GM12878 (cell line): ENCODE data around the gene TBC1D20. TPM values are rescaled to one million over a fixed set of nuclear protein-coding genes. Genes with fewer than 3 reads are reported as not detected.

Experiments
- ATAC-seq: fragments of 200-7000 bp; cut with Tn5 transposase; 3 replicates; pipeline ENCODE4 v1.9.1; 2020; ENCODE audit warnings: mild to moderate bottlenecking, moderate library complexity
- BruUV-seq: library from RNA; stranded (reverse); fragments of 400-500 nt; replicated peaks from 2 replicates; lab custom pipeline; 2021; lab: Mats Ljungman, UMichigan
- CTCF ChIA-PET: fragments of 300-600 bp; sonication (Branson Sonifier 250); formaldehyde crosslinking; extraction: SDS; loops from one replicate; lab custom pipeline; 2021; ENCODE audit warnings: inconsistent platforms; lab: Yijun Ruan, JAX
- POLR2A ChIA-PET: fragments of 350-600 bp; formaldehyde crosslinking; extraction: SDS; loops from one replicate; lab custom pipeline; 2021; ENCODE audit warnings: inconsistent platforms; lab: Charles Lee
- RAD21 ChIA-PET: fragments of 300-600 bp; sonication (Branson Sonifier 250); formaldehyde crosslinking; loops from one replicate; lab custom pipeline; 2023; ENCODE audit warnings: antibody characterized with exemption; ENCODE audit not compliant: unreplicated experiment; lab: Charles Lee
- SMC1A ChIA-PET: fragments of 300-600 bp; sonication (Branson Sonifier 250); formaldehyde crosslinking; loops from one replicate; lab custom pipeline; 2023; ENCODE audit not compliant: unreplicated experiment, uncharacterized antibody; lab: Charles Lee
- DNase-seq: peaks from one replicate; pipeline ENCODE4 v3.0.0-alpha.2; 2011; ENCODE audit warnings: low read depth, low spot score
- FAIRE-seq: peaks from 3 replicates; lab custom pipeline; 2011; peaks lifted over from hg19 to GRCh38; lab: Jason Lieb, UNC
- H2AFZ ChIP-seq: 2 replicates; pipeline ENCODE4 v1.6.0; 2011; ENCODE audit warnings: low read depth, low read length, control low read depth; ENCODE audit not compliant: control insufficient read depth
- H3K27ac ChIP-seq: 2 replicates; pipeline ENCODE4 v1.5.1; 2011; ENCODE audit warnings: control low read depth; ENCODE audit not compliant: control insufficient read depth, insufficient read depth
- H3K27me3 ChIP-seq, 2 experiments: replicated peaks in 1 of 2; 2 replicates each; pipeline versions ENCODE4 v1.6.0 to v1.6.1; 2011; ENCODE audit warnings: low read length in 1 of 2; ENCODE audit not compliant: control insufficient read depth in 2 of 2, insufficient read depth in 2 of 2
- H3K36me3 ChIP-seq, 2 experiments: 2 replicates each; pipeline ENCODE4 v1.5.1; 2011; ENCODE audit warnings: low read length in 1 of 2; ENCODE audit not compliant: control insufficient read depth in 2 of 2, insufficient read depth in 2 of 2
- H3K4me1 ChIP-seq: 2 replicates; pipeline ENCODE4 v1.6.1; 2011; ENCODE audit warnings: mild to moderate bottlenecking, low read length, moderate library complexity, mixed read lengths; ENCODE audit not compliant: control insufficient read depth, insufficient read depth
- H3K4me2 ChIP-seq: 2 replicates; pipeline ENCODE4 v1.6.0; 2011; ENCODE audit warnings: control low read depth; ENCODE audit not compliant: control insufficient read depth, insufficient read depth
- H3K4me3 ChIP-seq: fragments of 200-600 bp; sonication (generic); 2 replicates; pipeline ENCODE4 v1.5.1; 2016
- H3K79me2 ChIP-seq: 2 replicates; pipeline ENCODE4 v1.6.0; 2011; ENCODE audit warnings: low read length; ENCODE audit not compliant: control insufficient read depth, insufficient read depth
- H3K9ac ChIP-seq: 2 replicates; pipeline ENCODE4 v1.8.0; 2011; ENCODE audit warnings: low read length, control low read depth, mixed read lengths; ENCODE audit not compliant: control insufficient read depth, insufficient read depth
- H3K9me3 ChIP-seq: replicated peaks from 3 replicates; pipeline ENCODE4 v1.5.1; 2011; ENCODE audit warnings: mild to moderate bottlenecking, low read length; ENCODE audit not compliant: control insufficient read depth, insufficient read depth
- H4K20me1 ChIP-seq: 2 replicates; pipeline ENCODE4 v1.6.0; 2011; ENCODE audit not compliant: control insufficient read depth, insufficient read depth
- ATF7 ChIP-seq: fragments of 450-650 bp; IDR thresholded peaks from 2 replicates; pipeline ENCODE4 v1.6.1; 2016; ENCODE audit warnings: low read depth, mild to moderate bottlenecking
- CHD1 ChIP-seq: IDR thresholded peaks from 2 replicates; pipeline ENCODE4 v1.6.1; 2012; ENCODE audit warnings: low read depth, low read length, improper control_type of control experiment
- FOS ChIP-seq: IDR thresholded peaks from 3 replicates; pipeline ENCODE4 v1.6.1; 2011; ENCODE audit warnings: borderline replicate concordance; ENCODE audit not compliant: insufficient read length; ENCODE audit errors: extremely low read depth
- FOXM1 ChIP-seq: IDR thresholded peaks from 2 replicates; pipeline ENCODE4 v1.6.1; 2012; ENCODE audit warnings: low read depth, mild to moderate bottlenecking, inconsistent platforms, low read length, moderate library complexity
- GABPA ChIP-seq: IDR thresholded peaks from 2 replicates; pipeline ENCODE4 v1.6.1; 2014; ENCODE audit warnings: antibody characterized with exemption, low read depth, mild to moderate bottlenecking, inconsistent platforms
- JUND ChIP-seq: IDR thresholded peaks from 2 replicates; pipeline ENCODE4 v1.6.1; 2012; ENCODE audit warnings: low read depth, mild to moderate bottlenecking, low read length, improper control_type of control experiment, moderate library complexity
- RCOR1 ChIP-seq: conservative IDR thresholded peaks from 2 replicates; pipeline ENCODE4 v1.6.1; 2012; ENCODE audit warnings: low read depth, low read length, improper control_type of control experiment
- ZNF384 ChIP-seq: IDR thresholded peaks from 2 replicates; pipeline ENCODE4 v1.6.1; 2012; ENCODE audit warnings: low read depth, mild to moderate bottlenecking, low read length, improper control_type of control experiment, borderline replicate concordance
- WGBS: methylation state at CpG from one replicate; pipeline ENCODE4 v1.1.6; 2016; ENCODE audit warnings: low lambda C conversion rate; ENCODE audit not compliant: insufficient replicate concordance, insufficient coverage; ENCODE audit errors: missing lambda C conversion rate; 5-methylcytosine and 5-hydroxymethylcytosine counted together
- in situ Hi-C: fragments of 300-500 bp; cut with MboI; formaldehyde crosslinking; loops from 9 replicates; pipeline ENCODE4 v1.14.3; 2018; ENCODE audit warnings: mixed read lengths
- intact Hi-C: fragments of 100-400 bp; cut with micrococcal nuclease; formaldehyde crosslinking; loops from one replicate; pipeline ENCODE4 v1.14.2; 2022; ENCODE audit not compliant: unreplicated experiment
- polyA plus RNA-seq, 11 experiments: library from polyadenylated mRNA; depleted of rRNA in 4 of 11; unstranded in 6 of 11; stranded (reverse) in 5 of 11; fragments of >200 nt; fragmentation: Nextera tagmentation in 4 of 11; fragmentation: Illumina TruSeq in 1 of 11; extraction: Ambion mirVana in 4 of 11; extraction: Trizol in 1 of 11; gene quantifications; 1 replicate in 1 of 11; 2 replicates in 10 of 11; pipeline versions ENCODE4 v1.2.1 to v1.2.3, GENCODE V29; 2011 to 2016; ENCODE audit warnings: inconsistent platforms in 2 of 11, missing spikeins in 2 of 11, low read depth in 1 of 11
- total RNA-seq, 4 experiments: library from RNA; depleted of rRNA in 3 of 4; stranded (reverse); fragments of >200 nt in 3 of 4; fragmentation: Illumina TruSeq in 1 of 4; extraction: Trizol in 1 of 4; gene quantifications; 2 replicates each; pipeline versions ENCODE4 v1.2.1 to v1.2.3, GENCODE V29; 2013 to 2021
- TF ChIP-seq, protein P1 (sequence below): fragments of 450-650 bp; formaldehyde crosslinking; IDR thresholded peaks from 2 replicates; pipeline ENCODE4 v1.4.0; 2020; ENCODE audit warnings: mild to moderate bottlenecking, moderate library complexity
- TF ChIP-seq, protein P2 (sequence below): fragments of 450-650 bp; IDR thresholded peaks from 2 replicates; pipeline ENCODE4 v1.6.1; 2017; ENCODE audit warnings: low read depth, mild to moderate bottlenecking, moderate library complexity
- TF ChIP-seq, protein P3 (sequence below): IDR thresholded peaks from 2 replicates; pipeline ENCODE4 v1.6.1; 2012; ENCODE audit warnings: improper control_type of control experiment, low read depth, low read length; ENCODE audit not compliant: insufficient replicate concordance
- TF ChIP-seq, protein P4 (sequence below): IDR thresholded peaks from 2 replicates; pipeline ENCODE4 v1.6.1; 2012; ENCODE audit warnings: low read depth, low read length, improper control_type of control experiment

The TBC1D20 gene
- total and polyA plus RNA-seq, 10 of the 15 experiments (the other 5 are each of a cell fraction or from before 2014, with no cell fraction given), result 4.3 to 17.9 (median 11.2) TPM

DNA sequence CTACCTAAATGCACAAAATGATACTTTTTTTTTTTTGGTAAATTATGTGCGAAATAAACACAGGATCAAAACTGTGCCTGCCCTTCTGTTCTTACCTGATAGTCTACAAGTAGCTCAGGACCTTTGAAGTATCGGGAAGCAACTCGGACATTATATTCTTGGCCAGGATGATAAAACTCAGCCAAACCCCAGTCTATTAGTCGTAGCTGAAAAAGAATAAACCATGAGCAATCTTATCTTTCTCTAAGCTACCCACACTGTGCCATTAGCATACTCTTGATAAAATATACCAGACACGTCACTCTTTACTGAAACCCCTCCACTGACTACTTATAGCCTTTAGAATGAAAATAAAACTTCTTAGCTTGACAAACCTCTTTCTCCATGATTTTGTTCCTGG lies 29.8 kb upstream of the TBC1D20 start (continued):
- no peak for TF ChIP-seq ZNF384
- TF ChIP-seq, protein P1, sequence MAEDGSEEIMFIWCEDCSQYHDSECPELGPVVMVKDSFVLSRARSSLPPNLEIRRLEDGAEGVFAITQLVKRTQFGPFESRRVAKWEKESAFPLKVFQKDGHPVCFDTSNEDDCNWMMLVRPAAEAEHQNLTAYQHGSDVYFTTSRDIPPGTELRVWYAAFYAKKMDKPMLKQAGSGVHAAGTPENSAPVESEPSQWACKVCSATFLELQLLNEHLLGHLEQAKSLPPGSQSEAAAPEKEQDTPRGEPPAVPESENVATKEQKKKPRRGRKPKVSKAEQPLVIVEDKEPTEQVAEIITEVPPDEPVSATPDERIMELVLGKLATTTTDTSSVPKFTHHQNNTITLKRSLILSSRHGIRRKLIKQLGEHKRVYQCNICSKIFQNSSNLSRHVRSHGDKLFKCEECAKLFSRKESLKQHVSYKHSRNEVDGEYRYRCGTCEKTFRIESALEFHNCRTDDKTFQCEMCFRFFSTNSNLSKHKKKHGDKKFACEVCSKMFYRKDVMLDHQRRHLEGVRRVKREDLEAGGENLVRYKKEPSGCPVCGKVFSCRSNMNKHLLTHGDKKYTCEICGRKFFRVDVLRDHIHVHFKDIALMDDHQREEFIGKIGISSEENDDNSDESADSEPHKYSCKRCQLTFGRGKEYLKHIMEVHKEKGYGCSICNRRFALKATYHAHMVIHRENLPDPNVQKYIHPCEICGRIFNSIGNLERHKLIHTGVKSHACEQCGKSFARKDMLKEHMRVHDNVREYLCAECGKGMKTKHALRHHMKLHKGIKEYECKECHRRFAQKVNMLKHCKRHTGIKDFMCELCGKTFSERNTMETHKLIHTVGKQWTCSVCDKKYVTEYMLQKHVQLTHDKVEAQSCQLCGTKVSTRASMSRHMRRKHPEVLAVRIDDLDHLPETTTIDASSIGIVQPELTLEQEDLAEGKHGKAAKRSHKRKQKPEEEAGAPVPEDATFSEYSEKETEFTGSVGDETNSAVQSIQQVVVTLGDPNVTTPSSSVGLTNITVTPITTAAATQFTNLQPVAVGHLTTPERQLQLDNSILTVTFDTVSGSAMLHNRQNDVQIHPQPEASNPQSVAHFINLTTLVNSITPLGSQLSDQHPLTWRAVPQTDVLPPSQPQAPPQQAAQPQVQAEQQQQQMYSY (CRISPR knock-in tag), result no peak

DNA sequence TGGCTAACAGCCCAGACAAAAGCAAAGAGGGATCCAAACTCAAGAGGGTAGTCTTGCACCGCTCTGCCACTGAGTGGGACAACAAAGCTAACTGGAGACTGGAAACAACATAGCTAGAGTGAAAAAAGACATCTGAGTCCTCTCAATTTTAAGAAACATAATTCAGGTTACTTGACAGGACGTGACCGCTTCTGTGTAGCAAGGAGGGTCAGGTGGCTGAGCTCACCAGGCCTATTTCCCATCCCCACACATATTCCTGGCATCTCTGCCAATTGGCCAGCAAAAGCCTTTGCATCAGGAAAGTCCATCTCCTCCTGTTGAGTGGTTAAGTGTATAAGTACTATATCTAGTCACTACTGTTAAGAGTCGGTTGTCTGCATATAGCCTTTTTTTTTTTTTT lies 25.3 kb upstream of the TBC1D20 start:
- no TSS peak for BruUV-seq
- Histone ChIP-seq H3K4me2 (no peak overlapping the region), H3K4me3 (no peak overlapping the region), H3K4me1 (no peaks in the 10 kb centered on the region), H4K20me1 (no peaks in the 10 kb centered on the region), H3K9me3 (no peaks in the 10 kb centered on the region), H3K9ac (no peak overlapping the region), H3K27ac (no peak overlapping the region), H3K27me3 (no peaks in the 10 kb centered on the region), H2AFZ (no peak overlapping the region), H3K79me2 (no peaks in the 10 kb centered on the region), H3K36me3 (peaks cover 18 to 30% of the 10 kb centered on the region in 2 experiments)
- SMC1A ChIA-PET, result interaction anchor here (0.9 kb wide), 1 partner anchor 75 kb away, joined by 4 read pairs; no protein-coding TSS in a partner anchor
- RAD21 ChIA-PET, result no interaction called here
- CTCF ChIA-PET, result interaction anchor here (1.7 kb wide), 1 partner anchor 75 kb away, joined by 3 read pairs; no protein-coding TSS in a partner anchor
- intact Hi-C loops (no loop called here), in situ Hi-C loops (no loop called here)
- FAIRE-seq (no peak), ATAC-seq (no peak), DNase-seq (no peak)
- POLR2A ChIA-PET, result interaction anchor here (0.8 kb wide), 1 partner anchor 21 kb away, joined by 4 read pairs; no protein-coding TSS in a partner anchor
- WGBS, result 88% methylated on average over 4 of the region's 4 CpGs
- TF ChIP-seq, protein P2, sequence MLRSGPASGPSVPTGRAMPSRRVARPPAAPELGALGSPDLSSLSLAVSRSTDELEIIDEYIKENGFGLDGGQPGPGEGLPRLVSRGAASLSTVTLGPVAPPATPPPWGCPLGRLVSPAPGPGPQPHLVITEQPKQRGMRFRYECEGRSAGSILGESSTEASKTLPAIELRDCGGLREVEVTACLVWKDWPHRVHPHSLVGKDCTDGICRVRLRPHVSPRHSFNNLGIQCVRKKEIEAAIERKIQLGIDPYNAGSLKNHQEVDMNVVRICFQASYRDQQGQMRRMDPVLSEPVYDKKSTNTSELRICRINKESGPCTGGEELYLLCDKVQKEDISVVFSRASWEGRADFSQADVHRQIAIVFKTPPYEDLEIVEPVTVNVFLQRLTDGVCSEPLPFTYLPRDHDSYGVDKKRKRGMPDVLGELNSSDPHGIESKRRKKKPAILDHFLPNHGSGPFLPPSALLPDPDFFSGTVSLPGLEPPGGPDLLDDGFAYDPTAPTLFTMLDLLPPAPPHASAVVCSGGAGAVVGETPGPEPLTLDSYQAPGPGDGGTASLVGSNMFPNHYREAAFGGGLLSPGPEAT, result no peak
- no peak for TF ChIP-seq CHD1
- no peak for TF ChIP-seq JUND
- TF ChIP-seq RCOR1, result no peak
- no peak for TF ChIP-seq FOXM1
- no peak for TF ChIP-seq ATF7
- TF ChIP-seq, protein P3, sequence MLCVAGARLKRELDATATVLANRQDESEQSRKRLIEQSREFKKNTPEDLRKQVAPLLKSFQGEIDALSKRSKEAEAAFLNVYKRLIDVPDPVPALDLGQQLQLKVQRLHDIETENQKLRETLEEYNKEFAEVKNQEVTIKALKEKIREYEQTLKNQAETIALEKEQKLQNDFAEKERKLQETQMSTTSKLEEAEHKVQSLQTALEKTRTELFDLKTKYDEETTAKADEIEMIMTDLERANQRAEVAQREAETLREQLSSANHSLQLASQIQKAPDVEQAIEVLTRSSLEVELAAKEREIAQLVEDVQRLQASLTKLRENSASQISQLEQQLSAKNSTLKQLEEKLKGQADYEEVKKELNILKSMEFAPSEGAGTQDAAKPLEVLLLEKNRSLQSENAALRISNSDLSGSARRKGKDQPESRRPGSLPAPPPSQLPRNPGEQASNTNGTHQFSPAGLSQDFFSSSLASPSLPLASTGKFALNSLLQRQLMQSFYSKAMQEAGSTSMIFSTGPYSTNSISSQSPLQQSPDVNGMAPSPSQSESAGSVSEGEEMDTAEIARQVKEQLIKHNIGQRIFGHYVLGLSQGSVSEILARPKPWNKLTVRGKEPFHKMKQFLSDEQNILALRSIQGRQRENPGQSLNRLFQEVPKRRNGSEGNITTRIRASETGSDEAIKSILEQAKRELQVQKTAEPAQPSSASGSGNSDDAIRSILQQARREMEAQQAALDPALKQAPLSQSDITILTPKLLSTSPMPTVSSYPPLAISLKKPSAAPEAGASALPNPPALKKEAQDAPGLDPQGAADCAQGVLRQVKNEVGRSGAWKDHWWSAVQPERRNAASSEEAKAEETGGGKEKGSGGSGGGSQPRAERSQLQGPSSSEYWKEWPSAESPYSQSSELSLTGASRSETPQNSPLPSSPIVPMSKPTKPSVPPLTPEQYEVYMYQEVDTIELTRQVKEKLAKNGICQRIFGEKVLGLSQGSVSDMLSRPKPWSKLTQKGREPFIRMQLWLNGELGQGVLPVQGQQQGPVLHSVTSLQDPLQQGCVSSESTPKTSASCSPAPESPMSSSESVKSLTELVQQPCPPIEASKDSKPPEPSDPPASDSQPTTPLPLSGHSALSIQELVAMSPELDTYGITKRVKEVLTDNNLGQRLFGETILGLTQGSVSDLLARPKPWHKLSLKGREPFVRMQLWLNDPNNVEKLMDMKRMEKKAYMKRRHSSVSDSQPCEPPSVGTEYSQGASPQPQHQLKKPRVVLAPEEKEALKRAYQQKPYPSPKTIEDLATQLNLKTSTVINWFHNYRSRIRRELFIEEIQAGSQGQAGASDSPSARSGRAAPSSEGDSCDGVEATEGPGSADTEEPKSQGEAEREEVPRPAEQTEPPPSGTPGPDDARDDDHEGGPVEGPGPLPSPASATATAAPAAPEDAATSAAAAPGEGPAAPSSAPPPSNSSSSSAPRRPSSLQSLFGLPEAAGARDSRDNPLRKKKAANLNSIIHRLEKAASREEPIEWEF, result no peak
- no peak for TF ChIP-seq FOS
- no peak for TF ChIP-seq GABPA
- TF ChIP-seq, protein P4, sequence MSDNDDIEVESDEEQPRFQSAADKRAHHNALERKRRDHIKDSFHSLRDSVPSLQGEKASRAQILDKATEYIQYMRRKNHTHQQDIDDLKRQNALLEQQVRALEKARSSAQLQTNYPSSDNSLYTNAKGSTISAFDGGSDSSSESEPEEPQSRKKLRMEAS, result no peak
